ENCODE results near the gene PWP1.

GRCh38 chr12:107670999-107671643 is 14.5 kb upstream of the PWP1 start:
- TF ChIP-seq CTCF (IDR thresholded peaks at IDR 0.05; ENCODE audit: borderline replicate concordance, extremely low read depth, low read length, poor library complexity, severe bottlenecking) (peak; percentile 81), EZH2 (IDR thresholded peaks at IDR 0.05; ENCODE audit: borderline replicate concordance, low read depth, low read length, severe bottlenecking) (no peak)
